GM23248 (cell line): ENCODE data around the gene GALNT10. TPM values are rescaled to one million over a fixed set of nuclear protein-coding genes. Genes with fewer than 3 reads are reported as not detected.
A peak's percentile ranks its signal among the peaks of the same experiment; 100 is the strongest.

Experiments used
- DNase-seq: peaks from one replicate; pipeline ENCODE4 v3.0.0-alpha.2; 2015
- H2AFZ ChIP-seq: fragments of 200-600 bp; sonication (generic); 2 replicates; pipeline ENCODE4 v1.6.1; 2016; ENCODE audit warnings: antibody characterized with exemption
- H3F3A ChIP-seq: fragments of 200-600 bp; sonication (generic); 2 replicates; pipeline ENCODE4 v1.6.1; 2016; ENCODE audit warnings: mild to moderate bottlenecking, antibody characterized with exemption, mixed run types; ENCODE audit not compliant: insufficient read depth
- H3K27ac ChIP-seq: fragments of 200-600 bp; sonication (generic); 2 replicates; pipeline ENCODE4 v1.5.1; 2016; ENCODE audit warnings: mild to moderate bottlenecking
- H3K27me3 ChIP-seq: fragments of 200-600 bp; sonication (generic); replicated peaks from 2 replicates; pipeline ENCODE4 v1.6.1; 2016; ENCODE audit warnings: mild to moderate bottlenecking; ENCODE audit not compliant: insufficient read depth
- H3K36me3 ChIP-seq: fragments of 200-600 bp; sonication (generic); 2 replicates; pipeline ENCODE4 v1.6.1; 2016; ENCODE audit warnings: low read depth, mild to moderate bottlenecking
- H3K4me1 ChIP-seq: fragments of 200-600 bp; sonication (generic); 2 replicates; pipeline ENCODE4 v1.6.1; 2016; ENCODE audit warnings: mild to moderate bottlenecking; ENCODE audit not compliant: insufficient read depth
- H3K4me2 ChIP-seq: fragments of 200-600 bp; sonication (generic); one replicate; pipeline ENCODE4 v1.6.1; 2016; ENCODE audit warnings: mild to moderate bottlenecking; ENCODE audit not compliant: unreplicated experiment
- H3K4me3 ChIP-seq: fragments of 200-600 bp; sonication (generic); 2 replicates; pipeline ENCODE4 v1.5.1; 2016; ENCODE audit warnings: mild to moderate bottlenecking
- H3K79me2 ChIP-seq: fragments of 200-600 bp; sonication (generic); 2 replicates; pipeline ENCODE4 v1.6.1; 2016; ENCODE audit warnings: mild to moderate bottlenecking; ENCODE audit not compliant: insufficient read depth
- H3K9ac ChIP-seq: fragments of 200-600 bp; sonication (generic); 2 replicates; pipeline ENCODE4 v1.6.1; 2016; ENCODE audit warnings: mild to moderate bottlenecking
- H3K9me2 ChIP-seq: fragments of 200-600 bp; sonication (generic); 2 replicates; pipeline ENCODE4 v1.6.1; 2016; ENCODE audit warnings: mixed run types, mild to moderate bottlenecking, moderate library complexity; ENCODE audit not compliant: insufficient read depth
- H3K9me3 ChIP-seq: fragments of 200-600 bp; sonication (generic); one replicate; pipeline ENCODE4 v1.6.1; 2017; ENCODE audit warnings: low read depth
- H4K20me1 ChIP-seq: fragments of 200-600 bp; sonication (generic); 2 replicates; pipeline ENCODE4 v1.6.0; 2016; ENCODE audit not compliant: insufficient read depth
- EZH2 ChIP-seq: fragments of 200-600 bp; sonication (generic); IDR thresholded peaks from 2 replicates; pipeline ENCODE4 v1.6.1; 2018; ENCODE audit warnings: antibody characterized with exemption, mild to moderate bottlenecking; ENCODE audit not compliant: insufficient read depth, poor library complexity, severe bottlenecking
- EZH2phosphoT487 ChIP-seq: fragments of 200-600 bp; sonication (generic); IDR thresholded peaks from 2 replicates; pipeline ENCODE4 v1.6.1; 2018; ENCODE audit warnings: antibody characterized with exemption, moderate library complexity, mild to moderate bottlenecking, low read depth; ENCODE audit not compliant: insufficient read depth
- WGBS, 2 experiments: methylation state at CpG; one replicate each; pipeline ENCODE4 v1.1.6; 2015 to 2017; ENCODE audit warnings: low lambda C conversion rate in 2 of 2, low coverage in 1 of 2; ENCODE audit errors: missing lambda C conversion rate in 2 of 2; 5-methylcytosine and 5-hydroxymethylcytosine counted together
- in situ Hi-C: fragments of 300-500 bp; cut with MboI; formaldehyde crosslinking; loops from 2 replicates; pipeline ENCODE4 v1.15.0; 2020
- polyA plus RNA-seq: library from polyadenylated mRNA; unstranded; fragments of >200 nt; fragmentation: Nextera tagmentation; extraction: Ambion mirVana; gene quantifications from 2 replicates; pipeline ENCODE4 v1.2.1, GENCODE V29; 2016
- total RNA-seq: library from RNA; depleted of rRNA; stranded (reverse); fragments of >200 nt; shearing (Covaris generic); gene quantifications from 2 replicates; pipeline ENCODE4 v1.2.3, GENCODE V29; 2014

GALNT10 gene
- total and polyA plus RNA-seq, 2 experiments from 2014 or later, result 23.3 to 67.9 TPM

DNA sequence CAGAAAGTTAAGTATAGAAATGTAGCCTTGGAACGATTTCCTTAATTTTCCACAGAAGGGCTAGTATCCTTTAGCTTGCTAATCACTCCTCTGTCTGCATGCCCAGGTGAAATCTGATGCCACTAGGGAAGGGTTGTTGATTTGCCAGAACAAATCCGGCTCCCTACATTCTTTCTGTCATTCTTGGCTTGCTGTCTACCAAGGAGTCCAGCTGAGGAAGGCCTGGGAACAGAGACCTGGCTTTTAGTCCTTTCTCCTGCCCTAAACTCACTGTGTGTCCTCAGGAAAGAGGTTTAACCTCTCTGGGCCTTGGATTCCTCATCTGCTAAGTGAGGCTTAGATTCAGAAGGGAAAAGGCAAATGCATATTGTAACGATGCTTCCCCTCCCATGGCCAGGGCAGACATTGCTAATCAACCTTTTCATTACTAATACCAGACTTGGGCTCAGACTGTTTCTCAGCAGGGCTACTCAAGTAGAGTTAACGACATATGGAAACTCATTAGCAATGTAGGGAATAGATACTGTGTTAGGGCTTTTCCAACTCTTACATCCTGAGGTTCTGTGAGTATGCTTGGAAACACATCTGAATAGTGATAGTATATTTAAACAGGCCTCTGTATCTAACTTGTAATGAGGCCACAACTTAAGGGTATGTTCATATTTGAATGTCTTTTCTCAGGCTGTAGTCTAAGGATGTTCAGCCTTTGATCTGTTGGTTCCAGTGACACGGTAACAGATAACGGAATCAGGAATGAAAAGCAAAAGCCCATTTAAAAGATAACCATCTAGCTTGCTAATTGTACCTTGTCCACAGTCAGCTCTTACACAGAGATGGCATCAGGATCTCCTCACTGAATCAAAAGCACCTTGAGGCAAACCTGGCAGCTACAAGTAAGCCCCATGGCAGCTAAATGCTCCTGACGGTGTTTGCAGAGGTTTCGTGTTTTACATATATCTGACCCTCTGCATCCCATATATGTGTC lies 4.1 kb downstream of the GALNT10 start:
- 67 to 72% methylated on average over 8 of the region's 8 CpGs for WGBS, 2 experiments
- Histone ChIP-seq H3K4me3 (peak overlapping the region; percentile 87), H3K4me2 (peak overlapping the region; percentile 98), H2AFZ (no peak overlapping the region), H4K20me1 (no peaks in the 10 kb centered on the region; the same call in 1 of the 2 replicates), H3K9ac (peak overlapping the region; percentile 20; the same call in 1 of the 2 replicates), H3K9me2 (no peaks in the 10 kb centered on the region), H3K27ac (peak overlapping the region; percentile 63), H3K36me3 (peaks cover 6% of the 10 kb centered on the region; the same call in 1 of the 2 replicates), H3K79me2 (peaks cover 79% of the 10 kb centered on the region), H3F3A (peaks cover 46% of the 10 kb centered on the region), H3K27me3 (no peaks in the 10 kb centered on the region), H3K9me3 (no peaks in the 10 kb centered on the region), H3K4me1 (peaks cover 63% of the 10 kb centered on the region)
- in situ Hi-C loops, result loop anchor here (25.0 kb wide), 1 partner anchor 218 kb away; no protein-coding TSS in a partner anchor
- peak; percentile 56 for DNase-seq
- TF ChIP-seq EZH2phosphoT487 (no peak), EZH2 (no peak)

DNA sequence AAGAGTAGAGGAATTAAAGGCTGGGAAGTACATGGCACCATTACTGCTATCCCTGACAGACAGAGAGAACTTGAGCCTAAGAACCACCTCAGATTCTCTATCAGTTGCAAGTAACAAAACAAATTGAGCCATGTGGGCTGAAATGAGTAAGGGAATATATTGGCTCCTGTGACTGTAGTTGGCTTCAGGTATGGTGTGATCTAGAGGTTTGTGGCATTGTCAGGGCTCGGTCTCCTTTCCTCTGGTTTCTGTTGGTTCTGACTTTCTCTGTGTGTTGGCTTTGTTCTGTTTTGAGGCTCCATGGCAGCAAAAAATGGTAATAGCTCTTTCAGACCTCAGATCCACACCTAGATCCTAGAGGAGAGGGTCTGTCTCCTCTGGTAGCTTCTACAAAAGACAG lies 5.7 kb downstream of the GALNT10 start:
- H3K9ac ChIP-seq, result no peak overlapping the region
- peaks cover 89% of the 10 kb centered on the region for H3K79me2 ChIP-seq
- DNase-seq, result no peak
- in situ Hi-C loops, result loop anchor here (25.0 kb wide), 1 partner anchor 216 kb away; no protein-coding TSS in a partner anchor
- H2AFZ ChIP-seq, result no peak overlapping the region
- H3K36me3 ChIP-seq, result peaks cover 6% of the 10 kb centered on the region; the same call in 1 of the 2 replicates
- H3K27ac ChIP-seq, result no peak overlapping the region
- H3K4me2 ChIP-seq, result no peak overlapping the region
- H3K4me1 ChIP-seq, result peaks cover 70% of the 10 kb centered on the region
- no peak overlapping the region for H3K4me3 ChIP-seq
- 100% methylated on average over 1 of the region's 1 CpG for WGBS, 2 experiments
- no peaks in the 10 kb centered on the region; the same call in 1 of the 2 replicates for H4K20me1 ChIP-seq
- H3K9me3 ChIP-seq, result no peaks in the 10 kb centered on the region
- H3K27me3 ChIP-seq, result no peaks in the 10 kb centered on the region
- H3F3A ChIP-seq, result peaks cover 46% of the 10 kb centered on the region
- no peaks in the 10 kb centered on the region for H3K9me2 ChIP-seq
- TF ChIP-seq EZH2 (no peak), EZH2phosphoT487 (no peak)

DNA sequence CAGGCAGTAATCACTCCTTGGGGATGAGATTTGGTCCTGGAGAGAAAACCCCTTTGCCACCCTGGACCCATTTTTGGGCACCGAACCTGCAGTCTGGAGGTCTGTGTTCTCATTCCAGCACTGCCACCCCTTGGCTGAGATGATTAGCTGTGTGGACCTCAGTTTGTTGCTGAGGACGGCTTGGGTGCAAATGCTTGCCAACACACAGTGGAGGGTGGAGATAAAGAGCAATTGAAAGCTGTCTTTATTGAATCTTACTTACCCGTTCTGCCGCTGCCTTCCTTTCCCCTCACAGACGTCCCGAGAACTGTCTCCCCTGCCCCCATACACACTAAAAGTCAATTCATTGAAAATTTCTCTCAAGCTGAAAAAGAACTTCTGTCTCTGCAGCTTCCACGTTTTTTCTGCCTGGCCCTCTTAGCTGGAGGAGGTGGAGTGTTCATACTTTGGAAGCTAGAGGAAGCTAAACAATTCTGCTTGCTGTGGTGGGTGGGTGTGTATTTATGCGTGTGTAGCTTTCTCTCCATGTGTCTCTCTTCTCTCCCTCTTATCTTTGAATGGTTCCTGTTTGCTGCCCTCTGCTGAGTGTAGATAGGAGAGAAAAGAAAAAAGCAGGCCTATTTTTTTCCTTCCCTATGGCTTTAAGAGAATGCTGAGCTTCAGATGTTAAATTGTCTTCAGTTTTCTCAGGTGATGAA lies 6.6 kb downstream of the GALNT10 start:
- peaks cover 89% of the 10 kb centered on the region for H3K79me2 ChIP-seq
- peaks cover 39% of the 10 kb centered on the region for H3F3A ChIP-seq
- H2AFZ ChIP-seq, result no peak overlapping the region
- TF ChIP-seq EZH2phosphoT487, result no peak
- TF ChIP-seq EZH2, result no peak
- H3K4me2 ChIP-seq, result no peak overlapping the region
- DNase-seq, result no peak
- in situ Hi-C loops, result loop anchor here (25.0 kb wide), 1 partner anchor 215 kb away; no protein-coding TSS in a partner anchor
- no peaks in the 10 kb centered on the region for H3K9me2 ChIP-seq
- no peaks in the 10 kb centered on the region for H3K9me3 ChIP-seq
- H3K27me3 ChIP-seq, result no peaks in the 10 kb centered on the region
- no peaks in the 10 kb centered on the region; the same call in 1 of the 2 replicates for H4K20me1 ChIP-seq
- no peak overlapping the region for H3K9ac ChIP-seq
- WGBS, 2 experiments, result 86 to 89% methylated on average over 8 of the region's 8 CpGs
- H3K36me3 ChIP-seq, result peaks cover 6% of the 10 kb centered on the region; the same call in 1 of the 2 replicates
- H3K27ac ChIP-seq, result no peak overlapping the region
- H3K4me1 ChIP-seq, result peaks cover 63% of the 10 kb centered on the region
- no peak overlapping the region for H3K4me3 ChIP-seq
